ENCODE data around the gene ASIC5.
"Not testable (repeated sequence)": the region's sequence is repeated elsewhere in the genome, so short reads cannot be mapped to it uniquely, and the experiment has no call there.

The ASIC5 gene

DNA sequence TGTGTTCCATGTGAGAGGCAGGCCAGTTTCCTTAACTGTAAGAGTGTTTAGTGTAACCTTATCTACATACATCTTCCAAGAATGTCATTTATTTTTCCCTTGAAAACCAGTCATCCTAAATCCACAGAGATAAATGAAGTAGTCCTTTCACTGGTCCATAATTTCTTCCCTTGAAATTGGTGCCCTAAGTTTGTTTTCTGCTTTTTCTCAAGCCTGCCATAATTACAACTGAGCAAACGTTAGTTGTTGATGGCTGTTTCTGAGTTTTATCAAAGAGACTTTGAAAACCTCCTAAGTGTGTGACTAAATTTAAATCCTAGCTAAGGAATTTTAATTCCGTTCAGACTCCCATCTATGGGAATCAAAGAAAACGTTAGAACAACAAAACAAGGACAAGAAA is 33.8 kb upstream of the ASIC5 start:
- FAIRE-seq = no peak
- DNase-seq (ENCODE audit: insufficient read length) = no peak
- no peak for TF ChIP-seq POLR2AphosphoS5 (IDR thresholded peaks at IDR 0.05; ENCODE audit: low read depth, low read length)
- TF ChIP-seq TAF1 (IDR thresholded peaks at IDR 0.05; ENCODE audit: borderline replicate concordance, low read depth, low read length) = no peak
- no peak for TF ChIP-seq POLR2A (IDR thresholded peaks at IDR 0.05; ENCODE audit: low read depth, low read length)

DNA sequence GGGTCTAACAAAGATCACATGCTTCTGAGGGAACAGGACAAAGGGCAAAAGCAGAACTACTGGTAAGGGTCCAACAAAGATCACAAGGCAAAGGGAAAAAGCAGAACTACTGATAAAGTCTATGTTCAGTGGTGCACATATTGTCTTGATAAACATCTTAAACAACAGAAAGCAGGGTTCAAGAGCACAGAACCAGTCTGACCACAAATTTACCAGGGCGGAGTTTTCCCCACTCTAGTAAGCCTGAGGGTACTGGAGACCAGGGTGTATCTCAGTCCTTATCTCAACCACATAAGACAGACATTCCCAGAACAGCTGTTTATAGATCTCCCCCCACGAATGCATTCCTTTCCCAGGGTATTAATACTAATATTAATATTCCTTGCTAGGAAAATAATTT is 32.3 kb upstream of the ASIC5 start:
- DNase-seq (ENCODE audit: insufficient read length); FAIRE-seq: not testable (repeated sequence)

DNA sequence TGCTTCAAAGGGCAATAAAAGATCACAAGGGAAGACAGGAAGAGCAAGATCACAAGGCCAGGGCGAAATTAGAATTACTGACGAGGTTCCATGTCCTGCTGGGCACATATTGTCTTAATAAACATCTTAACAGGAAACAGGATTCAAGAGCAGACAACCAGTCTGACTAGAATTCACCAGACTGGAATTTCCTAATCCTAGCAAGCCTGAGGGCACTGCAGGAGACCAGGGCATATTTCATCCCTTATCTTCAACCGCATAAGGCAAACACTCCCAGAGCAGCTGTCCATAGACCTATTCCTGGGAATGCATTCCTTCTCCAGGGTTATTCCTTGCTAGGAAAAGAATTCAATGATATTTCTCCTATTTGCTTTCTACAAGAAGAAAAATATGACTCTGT is 25.0 kb upstream of the ASIC5 start:
- no peak for DNase-seq (ENCODE audit: insufficient read length)
- no peak for TF ChIP-seq TAF1 (IDR thresholded peaks at IDR 0.05; ENCODE audit: borderline replicate concordance, low read depth, low read length)
- no peak for TF ChIP-seq POLR2AphosphoS5 (IDR thresholded peaks at IDR 0.05; ENCODE audit: low read depth, low read length)
- no peak for TF ChIP-seq POLR2A (IDR thresholded peaks at IDR 0.05; ENCODE audit: low read depth, low read length)
- FAIRE-seq = no peak

DNA sequence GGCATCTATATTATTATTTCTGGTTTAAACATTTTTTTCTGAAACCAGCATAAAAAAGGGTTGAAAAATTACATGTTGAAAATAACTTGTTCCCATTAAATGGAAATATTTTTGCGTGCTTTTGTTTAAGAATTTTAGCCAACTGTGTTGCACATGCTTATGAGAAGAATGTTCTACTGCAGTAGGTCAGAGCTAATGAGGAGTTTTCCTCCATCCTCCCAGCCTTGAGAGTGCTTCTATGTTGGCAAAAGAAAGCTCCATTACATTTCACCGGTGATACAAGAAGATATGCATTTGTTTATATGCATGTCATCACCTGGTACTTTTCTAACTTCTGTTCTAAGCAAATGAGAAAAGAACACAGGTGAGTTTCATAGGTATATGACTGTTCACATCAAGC is 23.9 kb upstream of the ASIC5 start:
- no peak for FAIRE-seq
- DNase-seq (ENCODE audit: insufficient read length) = no peak
- TF ChIP-seq TAF1 (IDR thresholded peaks at IDR 0.05; ENCODE audit: borderline replicate concordance, low read depth, low read length) = no peak

DNA sequence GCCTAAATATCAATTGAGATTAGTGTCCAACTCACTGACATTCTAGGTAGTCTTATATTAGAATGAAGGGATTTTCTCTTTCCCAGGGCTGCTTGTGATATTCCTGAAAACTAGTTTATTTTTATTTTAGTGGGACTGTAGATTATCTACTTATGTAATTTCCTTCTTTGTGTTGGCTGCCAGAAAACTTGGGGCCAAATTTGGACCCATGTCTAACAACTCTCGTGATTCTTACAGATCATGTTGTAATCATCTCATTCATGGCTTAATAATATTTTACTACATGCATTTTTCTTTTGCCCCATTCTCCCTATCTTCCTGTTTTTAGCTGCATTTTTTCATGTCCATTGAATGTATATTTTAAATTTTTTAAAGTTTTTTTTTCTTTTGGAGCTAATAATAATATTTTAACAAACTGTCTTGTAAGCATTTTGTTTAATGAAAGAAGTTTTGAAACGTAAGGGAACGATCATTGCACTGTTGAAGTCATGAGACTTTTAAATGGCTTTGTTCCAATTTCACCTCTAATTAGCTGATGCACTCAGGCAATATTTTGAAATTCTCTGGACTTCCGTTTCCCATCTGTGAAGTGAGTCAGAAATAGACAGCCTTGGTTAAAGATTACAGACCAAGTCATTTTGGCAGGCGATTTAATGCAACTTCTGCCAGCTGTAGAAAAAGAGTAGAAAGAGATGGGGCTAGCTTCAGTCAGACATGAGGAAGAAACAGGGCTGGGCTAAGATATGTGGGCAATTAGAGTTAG is 23.1 kb upstream of the ASIC5 start:
- TF ChIP-seq POLR2A (IDR thresholded peaks at IDR 0.05; ENCODE audit: low read depth, low read length) (no peak), POLR2AphosphoS5 (IDR thresholded peaks at IDR 0.05; ENCODE audit: low read depth, low read length) (no peak), TAF1 (IDR thresholded peaks at IDR 0.05; ENCODE audit: borderline replicate concordance, low read depth, low read length) (no peak)
- FAIRE-seq (no peak), DNase-seq (ENCODE audit: insufficient read length) (no peak)

DNA sequence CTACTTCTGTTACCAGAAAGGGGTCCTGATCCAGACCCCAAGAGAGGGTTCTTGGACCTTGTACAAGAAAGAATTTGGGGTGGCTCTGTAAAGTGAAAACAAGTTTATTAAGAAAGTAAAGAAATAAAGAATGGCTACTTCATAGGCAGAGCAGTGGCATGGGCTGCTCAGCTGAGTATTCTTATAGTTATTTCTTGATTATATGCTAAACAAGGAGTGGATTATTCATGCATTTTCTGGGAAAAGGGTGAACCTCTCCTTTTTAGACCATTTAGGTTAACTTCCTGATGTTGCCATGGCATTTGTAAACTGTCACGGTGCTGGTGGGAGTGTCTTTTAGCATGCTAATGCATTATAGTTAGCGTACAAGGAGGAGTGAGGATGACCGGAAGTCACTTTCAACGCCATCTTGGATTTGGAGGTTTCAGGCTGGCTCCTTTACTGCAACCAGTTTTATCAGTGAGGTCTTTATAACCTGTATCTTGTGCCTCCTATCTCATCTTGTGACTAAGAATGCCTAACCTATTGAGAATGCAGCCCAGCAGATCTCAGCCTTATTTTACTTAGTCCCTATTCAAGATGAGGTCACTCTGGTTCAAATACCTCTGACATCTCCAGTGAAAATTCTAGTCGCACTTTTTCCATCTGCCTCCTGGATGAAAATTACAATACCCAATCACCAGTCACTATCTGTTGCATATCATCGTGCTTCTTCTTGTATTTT is 21.9 kb upstream of the ASIC5 start:
- TF ChIP-seq POLR2A (IDR thresholded peaks at IDR 0.05; ENCODE audit: low read depth, low read length) (no peak), POLR2AphosphoS5 (IDR thresholded peaks at IDR 0.05; ENCODE audit: low read depth, low read length) (no peak), TAF1 (IDR thresholded peaks at IDR 0.05; ENCODE audit: borderline replicate concordance, low read depth, low read length) (no peak)
- no peak for DNase-seq (ENCODE audit: insufficient read length)
- FAIRE-seq = no peak

DNA sequence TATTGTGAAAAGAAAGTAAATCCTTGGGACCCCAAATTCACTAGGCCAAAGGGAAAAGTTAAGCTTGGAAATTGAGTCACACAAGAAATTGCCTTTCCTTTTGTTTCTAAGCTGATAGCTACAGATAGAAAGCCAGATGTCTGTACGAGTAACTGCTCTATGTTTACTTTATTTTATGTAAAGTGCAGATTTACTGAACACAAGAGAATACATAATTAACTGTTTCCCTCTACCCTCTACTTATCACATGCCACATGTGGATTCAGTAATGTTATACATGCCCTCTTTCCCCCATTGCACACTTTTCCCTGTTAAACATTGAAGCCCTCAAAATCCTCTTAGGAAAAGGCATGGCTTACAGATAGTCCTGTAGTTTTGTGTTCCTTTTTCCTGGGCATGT is 21.0 kb upstream of the ASIC5 start:
- DNase-seq (ENCODE audit: insufficient read length) (no peak), FAIRE-seq (peak; percentile 9)
- TF ChIP-seq POLR2AphosphoS5 (IDR thresholded peaks at IDR 0.05; ENCODE audit: low read depth, low read length) (no peak), TAF1 (IDR thresholded peaks at IDR 0.05; ENCODE audit: borderline replicate concordance, low read depth, low read length) (no peak), POLR2A (IDR thresholded peaks at IDR 0.05; ENCODE audit: low read depth, low read length) (no peak)

DNA sequence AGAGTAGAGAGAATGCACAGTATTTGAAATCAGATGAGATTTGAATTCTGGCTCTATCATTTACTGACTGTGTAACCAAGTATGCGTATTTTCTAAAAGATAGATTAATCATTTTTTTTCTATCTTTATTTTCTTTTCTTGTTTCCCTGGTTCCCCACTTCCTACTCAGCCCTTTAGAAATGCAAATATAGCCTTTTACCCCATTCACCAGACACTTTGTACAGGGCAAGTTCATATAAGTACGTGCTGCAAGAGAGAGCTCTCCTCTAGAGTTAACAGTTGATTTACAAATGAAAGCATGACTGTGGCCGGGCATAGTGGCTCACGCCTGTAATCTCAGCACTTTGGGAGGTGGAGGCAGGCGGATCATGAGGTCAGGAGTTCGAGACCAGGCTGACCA is 19.6 kb upstream of the ASIC5 start:
- FAIRE-seq = no peak
- no peak for TF ChIP-seq POLR2A (IDR thresholded peaks at IDR 0.05; ENCODE audit: low read depth, low read length)
- no peak for TF ChIP-seq POLR2AphosphoS5 (IDR thresholded peaks at IDR 0.05; ENCODE audit: low read depth, low read length)
- no peak for TF ChIP-seq TAF1 (IDR thresholded peaks at IDR 0.05; ENCODE audit: borderline replicate concordance, low read depth, low read length)
- DNase-seq (ENCODE audit: insufficient read length) = no peak

DNA sequence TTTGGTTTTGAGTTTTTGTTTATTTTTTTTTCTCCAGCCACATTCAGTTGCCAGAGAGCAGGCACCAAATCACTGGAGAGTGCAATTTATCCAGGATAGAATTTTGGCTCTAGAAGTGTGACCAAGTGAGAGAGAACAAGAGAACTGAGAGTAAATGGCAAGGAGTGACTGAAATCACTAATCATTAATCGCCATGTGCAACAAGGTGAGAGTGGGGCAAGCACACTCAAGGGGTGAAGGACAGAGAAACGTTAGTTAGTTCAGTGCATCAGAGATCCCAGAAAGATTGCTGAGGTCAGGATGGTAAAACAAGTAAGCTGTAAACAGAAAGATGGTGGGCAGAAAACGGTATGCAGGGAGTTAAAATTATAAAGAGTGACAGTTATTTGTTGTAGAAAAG is 17.8 kb upstream of the ASIC5 start:
- FAIRE-seq = no peak
- DNase-seq (ENCODE audit: insufficient read length) = no peak
- TF ChIP-seq TAF1 (IDR thresholded peaks at IDR 0.05; ENCODE audit: borderline replicate concordance, low read depth, low read length) (no peak), POLR2A (IDR thresholded peaks at IDR 0.05; ENCODE audit: low read depth, low read length) (no peak), POLR2AphosphoS5 (IDR thresholded peaks at IDR 0.05; ENCODE audit: low read depth, low read length) (no peak)

DNA sequence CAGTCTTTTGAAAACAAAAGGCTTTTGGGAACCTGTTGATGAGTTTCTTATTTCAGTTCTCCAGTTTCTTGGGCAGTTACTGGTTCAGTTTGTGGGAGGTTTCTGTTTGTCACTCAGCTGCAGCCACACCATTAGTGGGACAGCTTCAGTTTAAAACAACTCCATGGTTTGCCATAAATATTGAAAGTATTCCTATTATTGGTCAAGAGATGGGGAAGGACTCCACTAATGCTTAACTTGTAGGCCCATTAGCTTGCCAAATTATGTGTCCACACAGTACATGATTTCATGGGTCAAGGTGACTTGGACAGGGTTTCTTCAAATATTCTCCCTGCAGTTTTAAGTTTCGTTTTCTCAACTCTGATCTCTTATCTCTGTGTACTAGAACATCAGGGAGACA is 15.5 kb upstream of the ASIC5 start:
- TF ChIP-seq TAF1 (IDR thresholded peaks at IDR 0.05; ENCODE audit: borderline replicate concordance, low read depth, low read length) (no peak), POLR2AphosphoS5 (IDR thresholded peaks at IDR 0.05; ENCODE audit: low read depth, low read length) (no peak), POLR2A (IDR thresholded peaks at IDR 0.05; ENCODE audit: low read depth, low read length) (no peak)
- no peak for DNase-seq (ENCODE audit: insufficient read length)
- no peak for FAIRE-seq

DNA sequence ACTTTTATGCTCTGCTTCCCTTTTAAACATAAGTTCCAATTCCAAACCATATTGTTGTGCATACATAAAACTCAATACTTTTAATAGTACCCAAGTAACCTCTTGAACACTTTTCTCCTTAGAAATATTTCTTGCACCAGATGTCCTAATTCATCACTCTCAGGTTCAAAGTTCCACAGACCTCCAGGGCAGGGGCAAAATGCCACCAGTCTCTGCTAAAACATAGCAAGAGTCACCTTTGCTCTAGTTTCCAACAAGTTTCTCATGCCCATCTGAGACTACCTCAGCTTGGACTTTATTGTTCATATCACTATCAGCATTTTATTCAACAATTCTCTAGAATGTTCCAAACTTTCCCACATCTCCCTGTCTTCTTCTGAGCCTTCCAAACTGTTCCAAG is 13.7 kb upstream of the ASIC5 start:
- DNase-seq (ENCODE audit: insufficient read length) = no peak
- TF ChIP-seq POLR2A (IDR thresholded peaks at IDR 0.05; ENCODE audit: low read depth, low read length) = no peak
- TF ChIP-seq TAF1 (IDR thresholded peaks at IDR 0.05; ENCODE audit: borderline replicate concordance, low read depth, low read length) = no peak
- no peak for TF ChIP-seq POLR2AphosphoS5 (IDR thresholded peaks at IDR 0.05; ENCODE audit: low read depth, low read length)
- FAIRE-seq = no peak

DNA sequence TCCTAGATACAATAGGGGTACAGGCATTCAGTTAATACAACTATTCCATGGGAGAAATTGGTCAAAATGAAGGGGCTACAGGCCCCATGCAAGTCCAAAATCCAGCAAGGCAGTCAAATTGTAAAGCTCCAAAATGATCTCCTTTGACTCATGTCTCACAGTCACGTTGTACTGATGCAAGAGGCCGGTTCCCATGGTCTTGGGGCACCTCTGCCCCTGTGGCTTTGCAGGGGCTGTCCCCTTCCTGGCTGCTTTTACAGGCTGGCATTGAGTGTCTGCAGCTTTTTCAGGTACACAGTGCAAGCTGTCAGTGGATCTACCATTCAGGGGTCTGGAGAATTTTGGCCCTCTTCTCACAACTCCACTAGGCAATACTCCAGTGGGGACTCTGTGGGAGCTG is 12.5 kb upstream of the ASIC5 start:
- FAIRE-seq (no peak), DNase-seq (ENCODE audit: insufficient read length) (no peak)

More for the DNA sequence above, 12.5 kb upstream of the ASIC5 start:
- no peak for TF ChIP-seq POLR2A (IDR thresholded peaks at IDR 0.05; ENCODE audit: low read depth, low read length)
- no peak for TF ChIP-seq TAF1 (IDR thresholded peaks at IDR 0.05; ENCODE audit: borderline replicate concordance, low read depth, low read length)
- no peak for TF ChIP-seq POLR2AphosphoS5 (IDR thresholded peaks at IDR 0.05; ENCODE audit: low read depth, low read length)
